Measurements from ENCODE around the gene METTL4.

DNA sequence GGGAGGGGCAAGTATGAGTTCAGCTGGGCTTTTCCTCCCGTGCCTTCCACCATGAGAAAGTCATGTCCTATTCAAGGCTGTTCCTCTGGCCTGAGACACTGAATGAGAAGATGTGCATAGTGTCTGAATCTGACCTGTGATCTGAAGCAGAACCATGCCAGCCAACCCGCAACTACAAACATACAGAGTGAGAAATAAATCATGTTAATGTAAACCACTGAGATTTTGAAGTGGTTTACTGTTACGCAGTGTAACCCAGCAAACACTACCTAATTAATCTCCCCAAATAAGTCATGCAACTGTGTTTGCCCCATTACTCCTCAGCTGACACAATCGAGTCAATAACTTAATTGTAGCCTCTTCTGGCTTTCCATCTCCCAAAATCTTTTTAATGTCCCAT, 49.2 kb downstream of the METTL4 start:
- TF ChIP-seq, protein P1, sequence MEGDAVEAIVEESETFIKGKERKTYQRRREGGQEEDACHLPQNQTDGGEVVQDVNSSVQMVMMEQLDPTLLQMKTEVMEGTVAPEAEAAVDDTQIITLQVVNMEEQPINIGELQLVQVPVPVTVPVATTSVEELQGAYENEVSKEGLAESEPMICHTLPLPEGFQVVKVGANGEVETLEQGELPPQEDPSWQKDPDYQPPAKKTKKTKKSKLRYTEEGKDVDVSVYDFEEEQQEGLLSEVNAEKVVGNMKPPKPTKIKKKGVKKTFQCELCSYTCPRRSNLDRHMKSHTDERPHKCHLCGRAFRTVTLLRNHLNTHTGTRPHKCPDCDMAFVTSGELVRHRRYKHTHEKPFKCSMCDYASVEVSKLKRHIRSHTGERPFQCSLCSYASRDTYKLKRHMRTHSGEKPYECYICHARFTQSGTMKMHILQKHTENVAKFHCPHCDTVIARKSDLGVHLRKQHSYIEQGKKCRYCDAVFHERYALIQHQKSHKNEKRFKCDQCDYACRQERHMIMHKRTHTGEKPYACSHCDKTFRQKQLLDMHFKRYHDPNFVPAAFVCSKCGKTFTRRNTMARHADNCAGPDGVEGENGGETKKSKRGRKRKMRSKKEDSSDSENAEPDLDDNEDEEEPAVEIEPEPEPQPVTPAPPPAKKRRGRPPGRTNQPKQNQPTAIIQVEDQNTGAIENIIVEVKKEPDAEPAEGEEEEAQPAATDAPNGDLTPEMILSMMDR (IDR thresholded peaks at IDR 0.05; ENCODE audit: poor library complexity): no peak
- TF ChIP-seq EZH2phosphoT487 (IDR thresholded peaks at IDR 0.05; ENCODE audit: low read depth, severe bottlenecking, unreplicated experiment): no peak
- no peak for TF ChIP-seq EZH2 (IDR thresholded peaks at IDR 0.05; ENCODE audit: borderline replicate concordance)
